Activated T-helper 2 cell treated with anti-CD3 and anti-CD28 coated beads, Interferon-gamma antibody, Interleukin-2, Interleukin-4, amounts not matched to agents 10 μg/mL and 5 μg/mL and 100 μg/mL, durations not matched to agents 14 hours and 24 hours and 36 hours (primary cell): ENCODE data around the gene TBC1D22A. TPM values are rescaled to one million over a fixed set of nuclear protein-coding genes. Genes with fewer than 3 reads are reported as not detected.

ENCODE experiments used
- DNase-seq: peaks from one replicate; pipeline ENCODE4 v3.0.0; 2021; ENCODE audit warnings: low spot score
- H3K27ac Mint-ChIP-seq: one replicate; pipeline ENCODE4 v1.8.0; 2021; ENCODE audit warnings: mixed read lengths
- H3K27me3 Mint-ChIP-seq: one replicate; pipeline ENCODE4 v1.8.0; 2021; ENCODE audit warnings: low read depth, mixed read lengths
- H3K36me3 Mint-ChIP-seq: one replicate; pipeline ENCODE4 v1.8.0; 2021; ENCODE audit warnings: low read depth, mixed read lengths
- H3K4me1 Mint-ChIP-seq: one replicate; pipeline ENCODE4 v1.8.0; 2021; ENCODE audit warnings: low read depth, mixed read lengths
- H3K4me3 Mint-ChIP-seq: one replicate; pipeline ENCODE4 v1.8.0; 2021; ENCODE audit warnings: low read depth, mild to moderate bottlenecking, moderate library complexity, mixed read lengths
- H3K9me3 Mint-ChIP-seq: one replicate; pipeline ENCODE4 v1.8.0; 2021; ENCODE audit warnings: mixed read lengths
- intact Hi-C: fragments of 100-400 bp; cut with micrococcal nuclease; formaldehyde crosslinking; loops from one replicate; pipeline ENCODE4 v1.15.1; 2023
- total RNA-seq: library from RNA; stranded (reverse); gene quantifications from 2 replicates; pipeline ENCODE4 v1.2.3, GENCODE V29; 2022

Gene TBC1D22A
- total RNA-seq, 1 donor from 2014 or later: 34.8 TPM

- Mint-ChIP-seq H3K36me3 (no peaks in the 10 kb centered on the region), H3K9me3 (no peaks in the 10 kb centered on the region), H3K4me3 (no peak overlapping the region), H3K27ac (peak overlapping the region; percentile 85), H3K4me1 (peaks cover 23% of the 10 kb centered on the region), H3K27me3 (no peaks in the 10 kb centered on the region)
- no peak for DNase-seq
- intact Hi-C loops: no loop called here
These were observed 12.0 kb upstream of the TBC1D22A start for GRCh38 chr22:46750530-46750800.

GRCh38 chr22:46750863-46751443 lies 11.5 kb upstream of the TBC1D22A start:
- H3K27ac Mint-ChIP-seq: peak overlapping the region; percentile 2

GRCh38 chr22:46752286-46752987 lies 10.0 kb upstream of the TBC1D22A start:
- intact Hi-C loops: no loop called here
- H3K36me3 Mint-ChIP-seq: peaks cover 9% of the 10 kb centered on the region

More at GRCh38 chr22:46750863-46751443, 11.5 kb upstream of the TBC1D22A start:
- no peaks in the 10 kb centered on the region for H3K27me3 Mint-ChIP-seq
- H3K4me3 Mint-ChIP-seq: no peak overlapping the region
- H3K9me3 Mint-ChIP-seq: peaks cover 2% of the 10 kb centered on the region
- H3K36me3 Mint-ChIP-seq: no peaks in the 10 kb centered on the region
- DNase-seq: no peak
- peaks cover 23% of the 10 kb centered on the region for H3K4me1 Mint-ChIP-seq
- intact Hi-C loops: no loop called here

GRCh38 chr22:46752988-46753310 lies 9.5 kb upstream of the TBC1D22A start:
- intact Hi-C loops: no loop called here
- DNase-seq: no peak
- H3K36me3 Mint-ChIP-seq: peaks cover 9% of the 10 kb centered on the region
- H3K27me3 Mint-ChIP-seq: no peaks in the 10 kb centered on the region
- H3K4me3 Mint-ChIP-seq: no peak overlapping the region
- no peak overlapping the region for H3K27ac Mint-ChIP-seq
- H3K9me3 Mint-ChIP-seq: peaks cover 11% of the 10 kb centered on the region
- peaks cover 26% of the 10 kb centered on the region for H3K4me1 Mint-ChIP-seq

More at GRCh38 chr22:46752286-46752987, 10.0 kb upstream of the TBC1D22A start:
- Mint-ChIP-seq H3K4me3 (no peak overlapping the region), H3K27ac (no peak overlapping the region), H3K4me1 (peaks cover 26% of the 10 kb centered on the region), H3K27me3 (no peaks in the 10 kb centered on the region), H3K9me3 (peaks cover 11% of the 10 kb centered on the region)
- DNase-seq: no peak

- no peak for DNase-seq
- H3K27ac Mint-ChIP-seq: no peak overlapping the region
- no peaks in the 10 kb centered on the region for H3K27me3 Mint-ChIP-seq
- intact Hi-C loops: no loop called here
- peaks cover 11% of the 10 kb centered on the region for H3K9me3 Mint-ChIP-seq
- peaks cover 9% of the 10 kb centered on the region for H3K36me3 Mint-ChIP-seq
- peaks cover 27% of the 10 kb centered on the region for H3K4me1 Mint-ChIP-seq
- no peak overlapping the region for H3K4me3 Mint-ChIP-seq
These were observed 9.1 kb upstream of the TBC1D22A start for GRCh38 chr22:46753360-46753759.

- Mint-ChIP-seq H3K4me3 (no peak overlapping the region), H3K27me3 (no peaks in the 10 kb centered on the region), H3K36me3 (peaks cover 9% of the 10 kb centered on the region), H3K27ac (no peak overlapping the region), H3K9me3 (peaks cover 11% of the 10 kb centered on the region), H3K4me1 (peaks cover 31% of the 10 kb centered on the region)
- intact Hi-C loops: no loop called here
- DNase-seq: no peak
These were observed 8.7 kb upstream of the TBC1D22A start for GRCh38 chr22:46753761-46754109.

- H3K4me3 Mint-ChIP-seq: no peak overlapping the region
- H3K9me3 Mint-ChIP-seq: peaks cover 11% of the 10 kb centered on the region
- H3K27ac Mint-ChIP-seq: peak overlapping the region; percentile 63
- H3K4me1 Mint-ChIP-seq: peaks cover 28% of the 10 kb centered on the region
- no peak for DNase-seq
- H3K36me3 Mint-ChIP-seq: peaks cover 9% of the 10 kb centered on the region
- H3K27me3 Mint-ChIP-seq: no peaks in the 10 kb centered on the region
- intact Hi-C loops: no loop called here
These were observed 8.2 kb upstream of the TBC1D22A start for GRCh38 chr22:46754110-46754799.

- DNase-seq: no peak
- H3K27ac Mint-ChIP-seq: no peak overlapping the region
- no peaks in the 10 kb centered on the region for H3K27me3 Mint-ChIP-seq
- no peak overlapping the region for H3K4me3 Mint-ChIP-seq
- intact Hi-C loops: no loop called here
- peaks cover 23% of the 10 kb centered on the region for H3K4me1 Mint-ChIP-seq
- peaks cover 9% of the 10 kb centered on the region for H3K36me3 Mint-ChIP-seq
- peaks cover 11% of the 10 kb centered on the region for H3K9me3 Mint-ChIP-seq
These were observed 7.6 kb upstream of the TBC1D22A start for GRCh38 chr22:46754826-46755225.

GRCh38 chr22:46755525-46755924 lies 6.9 kb upstream of the TBC1D22A start:
- Mint-ChIP-seq H3K27ac (no peak overlapping the region), H3K4me1 (peaks cover 16% of the 10 kb centered on the region), H3K36me3 (peaks cover 9% of the 10 kb centered on the region), H3K9me3 (peaks cover 11% of the 10 kb centered on the region), H3K27me3 (no peaks in the 10 kb centered on the region), H3K4me3 (no peak overlapping the region)
- intact Hi-C loops: no loop called here
- DNase-seq: no peak

GRCh38 chr22:46756097-46756496 lies 6.4 kb upstream of the TBC1D22A start:
- Mint-ChIP-seq H3K36me3 (peaks cover 9% of the 10 kb centered on the region), H3K27me3 (no peaks in the 10 kb centered on the region), H3K4me1 (peaks cover 19% of the 10 kb centered on the region), H3K4me3 (no peak overlapping the region), H3K9me3 (peaks cover 11% of the 10 kb centered on the region), H3K27ac (no peak overlapping the region)
- intact Hi-C loops: no loop called here
- no peak for DNase-seq

- peaks cover 27% of the 10 kb centered on the region for H3K4me1 Mint-ChIP-seq
- H3K36me3 Mint-ChIP-seq: peaks cover 12% of the 10 kb centered on the region
- H3K27me3 Mint-ChIP-seq: no peaks in the 10 kb centered on the region
- H3K27ac Mint-ChIP-seq: no peak overlapping the region
- no peak for DNase-seq
- no peak overlapping the region for H3K4me3 Mint-ChIP-seq
- H3K9me3 Mint-ChIP-seq: peaks cover 11% of the 10 kb centered on the region
- intact Hi-C loops: no loop called here
These were observed 5.3 kb upstream of the TBC1D22A start for GRCh38 chr22:46757104-46757503.

- H3K27ac Mint-ChIP-seq: no peak overlapping the region
- H3K27me3 Mint-ChIP-seq: no peaks in the 10 kb centered on the region
- H3K36me3 Mint-ChIP-seq: peaks cover 22% of the 10 kb centered on the region
- peaks cover 27% of the 10 kb centered on the region for H3K4me1 Mint-ChIP-seq
- intact Hi-C loops: loop anchor here (2.0 kb wide), 1 partner anchor 45 kb away; no protein-coding TSS in a partner anchor
- peaks cover 11% of the 10 kb centered on the region for H3K9me3 Mint-ChIP-seq
- H3K4me3 Mint-ChIP-seq: no peak overlapping the region
- DNase-seq: no peak
These were observed 4.3 kb upstream of the TBC1D22A start for GRCh38 chr22:46758121-46758520.

GRCh38 chr22:46758867-46759290 lies 3.6 kb upstream of the TBC1D22A start:
- intact Hi-C loops: loop anchor here (2.0 kb wide), 1 partner anchor 44 kb away; no protein-coding TSS in a partner anchor
- peaks cover 22% of the 10 kb centered on the region for H3K36me3 Mint-ChIP-seq
- peaks cover 32% of the 10 kb centered on the region for H3K4me1 Mint-ChIP-seq
- H3K27ac Mint-ChIP-seq: no peak overlapping the region
- no peak overlapping the region for H3K4me3 Mint-ChIP-seq
- H3K27me3 Mint-ChIP-seq: no peaks in the 10 kb centered on the region
- peaks cover 11% of the 10 kb centered on the region for H3K9me3 Mint-ChIP-seq
- DNase-seq: peak; percentile 45
